Effector CD8-positive, alpha-beta T cell (primary cell): ENCODE measurements around the gene COP1.
"Not testable (repeated sequence)": the region's sequence is repeated elsewhere in the genome, so short reads cannot be mapped to it uniquely, and the experiment has no call there.

Source experiments
- DNase-seq: peaks from one replicate; lab custom pipeline; 2025; lab: John Stamatoyannopoulos, UW

The COP1 gene

DNA sequence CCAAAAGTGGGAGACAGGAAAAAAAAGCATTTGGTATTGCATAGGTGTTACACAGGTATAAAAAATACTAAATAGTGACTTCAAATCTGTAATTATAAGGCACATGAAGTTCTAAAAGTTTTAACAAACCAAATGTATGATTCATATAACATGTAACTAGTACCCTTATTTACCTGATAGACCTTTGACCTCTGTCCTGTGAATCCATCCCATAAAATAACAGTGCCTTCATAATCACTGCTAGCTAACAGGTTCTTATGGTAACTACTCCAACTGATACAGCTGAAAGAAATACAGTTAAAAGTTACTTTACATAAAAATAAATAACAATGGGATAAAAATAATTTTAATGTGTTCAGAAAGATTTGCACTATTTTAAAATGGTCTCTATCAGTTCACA lies 163.5 kb downstream of the COP1 start:
- DNase-seq: no peak

DNA sequence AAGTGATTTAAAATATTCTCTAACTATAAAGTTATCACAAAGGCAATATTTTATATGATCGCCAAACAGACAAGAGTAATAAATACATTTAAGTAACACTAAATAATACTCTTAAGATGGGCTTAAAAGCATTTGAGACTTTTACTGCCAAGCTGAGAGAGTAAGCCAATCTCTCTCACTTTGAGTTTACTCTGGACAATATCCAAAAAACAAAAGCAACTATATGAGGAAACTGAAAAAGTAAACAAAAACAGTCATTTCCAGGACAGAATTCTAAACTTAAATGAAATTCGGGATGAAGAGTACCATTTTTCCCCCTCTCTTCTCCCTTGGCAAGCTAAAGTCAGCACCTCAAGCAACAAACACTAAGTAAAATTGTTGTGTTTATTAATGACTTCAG lies 173.2 kb downstream of the COP1 start:
- no peak for DNase-seq

DNA sequence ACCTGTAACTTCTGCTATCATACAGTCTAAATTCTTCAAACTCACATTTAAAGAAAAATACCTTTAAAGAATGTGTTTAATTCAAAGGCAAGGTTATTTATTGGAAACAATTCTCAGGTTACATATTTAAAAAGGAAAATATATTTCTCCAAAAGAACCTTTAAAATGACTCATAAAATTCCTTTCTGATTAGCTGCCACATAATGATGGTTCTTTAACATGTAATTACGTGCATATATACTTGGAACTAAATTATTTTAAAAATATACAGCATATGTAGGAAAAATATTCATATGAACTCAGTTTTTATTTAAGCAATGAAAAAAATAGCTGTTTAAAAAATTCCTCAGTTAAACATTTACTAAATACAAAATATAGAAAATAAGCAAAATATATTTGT lies 173.6 kb downstream of the COP1 start:
- DNase-seq: no peak

DNA sequence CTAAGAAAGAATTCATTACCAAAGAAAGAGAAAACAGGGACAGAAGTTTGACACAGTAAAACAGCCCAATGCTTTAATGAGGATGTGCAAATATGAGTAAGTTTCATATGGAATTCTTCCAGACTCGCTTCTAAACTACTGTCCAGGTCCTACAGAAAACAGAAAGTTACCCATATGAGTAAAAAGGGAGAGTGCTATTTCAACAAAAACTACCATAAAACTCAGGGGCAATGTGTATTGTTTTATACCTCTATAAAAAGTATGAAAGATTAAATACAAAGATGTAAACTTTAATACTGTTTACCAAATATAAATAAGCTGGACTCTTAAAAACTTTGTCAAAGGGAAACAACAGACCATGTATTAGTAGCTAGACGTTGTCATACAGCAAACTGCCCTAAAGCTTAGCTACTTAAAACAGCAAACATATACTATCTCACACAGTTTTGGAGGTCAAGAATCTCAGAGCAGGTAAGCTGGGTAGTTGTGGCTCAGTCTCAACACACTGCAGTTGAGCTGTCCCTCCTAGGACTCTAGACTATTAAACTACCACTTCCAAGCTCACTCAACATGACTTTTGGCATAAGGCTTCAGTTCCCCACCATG lies 174.9 kb downstream of the COP1 start:
- DNase-seq: no peak

DNA sequence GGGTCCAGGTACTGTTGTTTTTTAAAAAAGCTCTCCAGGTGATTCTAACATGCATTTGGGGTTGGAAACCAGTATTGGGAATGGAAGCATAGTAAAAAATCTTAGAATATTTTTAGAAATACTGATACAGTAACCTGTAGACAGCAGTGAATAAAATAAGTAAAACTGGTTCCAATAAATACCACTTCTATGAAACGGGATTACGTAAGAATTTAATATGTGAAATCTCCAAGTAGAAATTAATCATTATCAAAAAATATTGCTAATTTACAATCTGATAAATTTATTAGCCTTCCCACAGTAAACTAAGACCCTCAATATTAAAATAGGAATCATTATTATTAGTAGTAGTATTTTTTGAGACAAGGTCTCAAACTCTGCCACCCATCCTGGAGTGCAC lies 177.5 kb downstream of the COP1 start:
- DNase-seq: no peak

DNA sequence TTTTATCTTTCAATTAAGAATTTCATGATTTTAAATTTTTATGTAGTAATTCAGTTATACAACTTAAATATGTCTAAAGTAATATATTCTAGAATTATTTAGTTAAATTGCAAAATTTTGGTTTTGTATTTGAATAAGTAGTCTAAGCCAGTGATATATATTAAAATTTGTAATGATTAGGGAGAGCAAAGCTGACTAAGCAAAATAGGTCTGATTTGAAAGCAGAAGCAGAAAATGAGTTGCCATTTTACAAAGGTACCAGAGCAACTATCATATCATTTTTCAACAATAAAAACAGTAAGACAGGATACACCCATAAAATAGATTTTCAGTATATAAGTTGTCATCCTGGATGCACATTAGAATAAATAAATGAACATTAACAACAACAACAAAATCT lies 177.9 kb downstream of the COP1 start:
- DNase-seq: no peak

DNA sequence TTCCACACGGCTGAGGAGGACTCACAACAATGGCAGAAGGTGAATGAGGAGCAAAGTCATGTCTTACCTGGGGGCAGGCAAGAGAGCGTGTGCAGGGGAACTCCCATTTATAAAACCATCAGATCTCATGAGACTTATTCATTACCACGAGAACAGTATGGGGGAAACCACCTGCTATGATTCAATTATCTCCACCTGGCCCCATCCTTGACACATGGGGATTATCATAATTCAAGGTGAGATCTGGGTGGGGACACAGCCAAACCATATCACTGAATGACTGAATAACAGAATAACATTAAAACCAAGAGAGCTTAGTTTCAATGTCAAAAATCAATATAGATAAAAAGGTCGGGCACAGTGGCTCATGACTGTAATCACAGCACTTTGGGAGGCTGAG lies 179.2 kb downstream of the COP1 start:
- DNase-seq: not testable (repeated sequence)

DNA sequence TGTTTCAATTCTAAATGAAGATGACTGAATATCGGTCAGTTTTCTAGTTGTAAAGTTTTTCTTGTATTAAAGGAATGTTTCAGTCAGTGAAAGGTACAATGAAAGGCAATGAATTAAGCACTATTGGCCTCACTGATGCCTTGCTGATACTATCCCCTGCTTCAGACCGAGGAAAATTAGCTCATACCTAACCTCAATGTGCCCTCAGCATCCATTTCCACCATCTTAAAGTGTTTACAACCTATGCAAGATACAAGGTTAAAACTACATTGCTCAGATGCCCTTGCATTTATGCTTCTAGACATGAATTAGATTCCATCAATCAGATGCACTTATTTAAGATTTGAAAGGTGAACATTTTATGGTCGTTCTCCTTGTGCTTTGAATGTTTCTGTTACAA lies 184.5 kb downstream of the COP1 start:
- DNase-seq: no peak

DNA sequence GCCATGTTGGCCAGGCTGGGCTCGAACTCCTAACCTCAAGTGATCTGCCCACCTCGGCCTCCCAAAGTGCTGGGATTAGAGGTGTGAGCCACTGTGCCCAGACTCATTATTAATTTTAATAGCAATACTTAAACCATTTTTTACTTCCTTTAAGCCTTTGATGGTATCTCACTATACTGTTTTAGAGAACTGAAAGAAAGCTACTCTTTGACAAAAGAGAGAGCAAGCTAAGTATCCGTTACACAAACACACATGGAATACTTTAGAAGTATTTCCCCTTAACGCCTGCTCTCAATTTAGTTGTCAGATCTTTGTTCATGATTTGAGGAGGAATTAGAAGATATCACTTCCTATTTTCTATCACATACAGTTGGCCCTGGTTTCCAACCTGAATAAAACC lies 189.4 kb downstream of the COP1 start:
- DNase-seq: no peak

DNA sequence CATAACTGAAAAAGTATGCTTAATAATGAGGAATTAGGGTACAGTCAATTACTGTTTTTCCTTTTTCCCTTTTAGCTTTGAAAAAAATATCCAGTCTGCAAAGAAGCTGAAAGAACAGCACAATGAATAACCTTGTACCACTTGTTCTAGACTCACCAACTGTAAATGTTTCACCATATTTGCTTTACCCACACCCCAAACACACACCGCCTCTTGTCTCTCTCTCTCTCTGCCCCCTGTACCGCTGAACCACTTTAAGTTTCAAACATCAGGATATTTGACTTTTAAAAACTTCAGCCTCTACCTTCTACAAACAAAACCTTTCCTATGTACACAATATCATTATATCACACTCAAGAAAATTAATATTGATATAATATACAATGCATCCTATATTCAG lies 197.1 kb downstream of the COP1 start:
- no peak for DNase-seq

DNA sequence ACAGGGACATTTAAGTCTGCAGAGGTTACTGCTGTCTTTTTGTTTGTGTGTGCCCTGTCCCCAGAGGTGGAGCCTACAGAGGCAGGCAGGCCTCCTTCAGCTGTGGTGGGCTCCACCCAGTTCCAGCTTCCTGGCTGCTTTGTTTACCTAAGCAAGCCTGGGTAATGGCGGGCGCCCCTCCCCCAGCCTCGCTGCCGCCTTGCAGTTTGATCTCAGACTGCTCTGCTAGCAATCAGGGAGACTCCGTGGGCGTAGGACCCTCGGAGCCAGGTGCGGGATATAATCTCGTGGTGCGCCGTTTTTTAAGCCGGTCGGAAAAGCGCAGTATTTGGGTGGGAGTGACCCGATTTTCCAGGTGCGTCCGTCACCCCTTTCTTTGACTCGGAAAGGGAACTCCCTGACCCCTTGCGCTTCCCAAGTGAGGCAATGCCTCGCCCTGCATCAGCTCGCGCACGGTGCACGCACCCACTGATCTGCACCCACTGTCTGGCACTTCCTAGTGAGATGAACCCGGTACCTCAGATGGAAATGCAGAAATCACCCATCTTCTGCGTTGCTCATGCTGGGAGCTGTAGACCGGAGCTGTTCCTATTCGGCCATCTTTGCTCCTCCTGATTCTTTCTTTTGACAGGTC lies 199.2 kb downstream of the COP1 start:
- DNase-seq: not testable (repeated sequence)

DNA sequence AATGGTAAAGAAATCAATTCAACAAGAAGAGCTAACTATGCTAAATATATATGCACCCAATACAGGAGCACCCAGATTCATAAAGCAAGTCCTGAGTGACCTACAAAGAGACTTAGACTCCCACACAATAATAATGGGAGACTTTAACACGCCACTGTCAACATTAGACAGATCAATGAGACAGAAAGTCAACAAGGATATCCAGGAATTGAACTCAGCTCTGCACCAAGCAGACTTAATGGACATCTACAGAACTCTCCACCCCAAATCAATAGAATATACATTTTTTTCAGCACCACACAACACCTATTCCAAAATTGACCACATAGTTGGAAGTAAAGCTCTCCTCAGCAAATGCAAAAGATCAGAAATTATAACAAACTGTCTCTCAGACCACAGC lies 212.4 kb downstream of the COP1 start:
- DNase-seq: not testable (repeated sequence)

DNA sequence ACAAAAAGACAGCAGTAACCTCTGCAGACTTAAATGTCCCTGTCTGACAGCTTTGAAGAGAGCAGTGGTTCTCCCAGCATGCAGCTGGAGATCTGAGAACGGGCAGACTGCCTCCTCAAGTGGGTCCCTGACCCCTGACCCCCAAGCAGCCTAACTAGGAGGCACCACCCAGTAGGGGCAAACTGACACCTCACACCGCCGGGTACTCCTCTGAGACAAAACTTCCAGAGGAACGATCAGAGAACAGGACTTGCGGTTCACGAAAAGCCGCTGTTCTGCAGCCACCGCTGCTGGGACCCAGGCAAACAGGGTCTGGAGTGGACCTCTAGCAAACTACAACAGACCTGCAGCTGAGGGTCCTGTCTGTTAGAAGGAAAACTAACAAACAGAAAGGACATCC lies 214.3 kb downstream of the COP1 start:
- not testable (repeated sequence) for DNase-seq

DNA sequence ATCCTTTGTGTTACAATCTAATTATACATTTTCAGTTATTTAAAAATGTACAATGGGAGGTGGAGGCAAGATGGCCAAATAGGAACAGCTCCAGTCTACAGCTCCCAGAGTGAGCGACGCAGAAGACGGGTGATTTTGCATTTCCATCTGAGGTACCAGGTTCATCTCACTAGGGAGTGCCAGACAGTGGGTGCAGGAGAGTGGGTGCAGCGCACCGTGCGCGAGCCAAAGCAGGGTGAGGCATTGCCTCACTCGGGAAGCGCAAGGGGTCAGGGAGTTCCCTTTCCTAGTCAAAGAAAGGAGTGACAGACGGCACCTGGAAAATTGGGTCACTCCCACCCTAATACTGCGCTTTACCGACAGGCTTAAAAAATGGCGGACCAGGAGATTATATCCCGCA lies 214.9 kb downstream of the COP1 start:
- not testable (repeated sequence) for DNase-seq

DNA sequence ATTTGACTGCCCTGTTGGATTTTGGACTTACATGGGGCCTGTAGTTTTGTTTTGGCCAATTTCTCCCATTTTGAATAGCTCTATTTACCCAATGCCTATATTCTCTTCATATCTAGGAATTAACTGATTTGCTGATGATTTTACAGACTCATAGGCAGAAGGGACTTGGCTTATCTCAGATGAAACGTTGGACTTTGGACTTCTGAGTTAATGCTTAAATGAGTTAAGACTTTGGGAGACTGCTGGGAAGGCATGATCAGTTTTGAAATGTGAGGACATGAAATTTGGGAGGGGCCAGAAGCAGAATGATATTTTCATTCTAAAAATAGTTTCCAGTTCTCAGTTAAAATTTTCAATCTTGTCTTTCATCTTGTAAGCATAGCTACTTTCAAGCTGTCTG lies 222.3 kb downstream of the COP1 start:
- no peak for DNase-seq

DNA sequence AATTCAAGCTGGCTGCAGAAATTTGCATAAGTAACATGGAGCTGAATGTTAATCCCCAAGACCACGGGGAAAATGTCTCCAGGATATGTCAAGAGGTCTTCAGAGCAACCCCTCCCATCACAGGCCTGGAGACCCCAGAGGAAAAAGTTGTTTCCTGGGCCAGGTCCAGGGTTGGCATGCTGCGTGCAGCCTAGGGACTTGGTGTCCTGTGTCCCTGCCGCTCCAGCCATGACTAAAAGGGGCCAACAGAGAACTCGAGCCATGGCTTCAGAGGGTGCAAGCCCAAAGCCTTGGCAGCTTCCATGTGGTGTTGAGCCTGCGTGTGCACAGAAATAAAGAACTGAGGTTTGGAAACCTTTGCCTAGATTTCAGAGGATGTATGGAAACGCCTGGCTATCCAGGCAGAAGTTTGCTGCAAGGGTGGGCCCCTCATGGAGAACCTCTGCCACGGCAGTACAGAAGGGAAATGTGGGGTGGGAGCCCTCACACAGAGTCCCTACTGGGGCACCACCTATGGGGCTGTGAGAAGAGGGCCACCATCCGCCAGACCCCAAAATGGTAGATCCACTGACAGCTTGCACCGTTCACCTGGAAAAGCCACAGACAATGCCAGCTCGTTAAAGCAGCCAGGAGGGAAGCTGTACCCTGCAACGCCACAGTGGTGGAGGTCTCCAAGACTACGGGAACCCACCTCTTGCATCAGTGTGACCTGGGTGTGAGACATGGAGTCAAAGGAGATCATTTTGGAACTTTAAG lies 222.9 kb downstream of the COP1 start:
- DNase-seq: no peak

DNA sequence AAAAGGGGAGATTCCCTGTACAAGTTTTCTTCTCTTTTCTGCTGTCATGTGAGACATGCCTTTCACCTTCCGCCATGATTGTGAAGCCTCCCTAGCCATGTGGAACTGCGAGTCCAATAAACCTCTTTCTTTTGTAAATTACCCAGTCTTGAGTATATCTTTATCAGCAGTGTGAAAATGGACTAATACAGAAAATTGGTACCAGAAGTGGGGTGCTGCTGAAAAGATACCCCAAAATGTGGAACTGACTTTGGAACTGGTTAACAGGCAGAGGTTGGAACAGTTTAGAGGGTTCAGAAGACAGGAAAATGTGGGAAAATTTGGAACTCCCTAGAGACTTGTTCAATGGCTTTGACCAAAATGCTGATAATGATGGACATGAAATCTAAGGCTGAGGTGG lies 223.7 kb downstream of the COP1 start:
- DNase-seq: not testable (repeated sequence)

DNA sequence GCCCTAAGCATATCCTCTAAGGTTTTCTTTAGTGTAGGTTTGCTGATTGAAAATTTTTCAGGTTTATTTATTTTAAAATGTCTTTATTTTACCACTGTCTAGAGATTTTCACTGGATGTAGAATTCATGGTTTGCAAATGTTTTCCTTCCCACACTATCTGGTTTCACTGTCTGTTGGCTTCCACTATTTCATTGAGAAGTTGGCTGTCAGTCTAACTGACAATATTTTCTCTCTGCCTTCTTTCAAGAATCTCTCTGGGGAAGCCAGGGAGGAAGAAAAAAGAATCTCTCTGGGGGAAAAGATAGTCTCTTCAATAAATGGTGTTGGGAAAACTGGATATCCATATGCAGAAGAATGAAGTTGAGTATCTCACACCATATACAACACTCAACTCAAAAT lies 226.0 kb downstream of the COP1 start:
- no peak for DNase-seq

DNA sequence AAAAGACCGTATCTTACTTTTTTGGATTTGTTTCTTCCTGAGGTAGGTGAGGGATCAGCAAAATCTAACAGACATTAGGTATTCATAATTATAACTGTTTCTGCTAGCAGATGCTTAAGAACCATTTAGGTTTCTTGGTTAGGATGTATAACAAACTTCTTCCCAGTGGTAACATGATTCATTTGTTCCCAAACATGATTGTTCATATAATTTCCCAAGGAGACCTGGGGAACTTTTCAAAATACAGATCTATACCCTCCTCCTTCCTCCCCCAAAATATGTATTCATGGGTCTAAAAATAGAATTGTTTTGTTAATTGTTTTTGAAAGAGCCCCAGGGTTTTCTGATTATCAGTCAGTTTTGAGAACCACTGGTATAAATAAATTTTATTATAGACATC lies 228.2 kb downstream of the COP1 start:
- DNase-seq: no peak

DNA sequence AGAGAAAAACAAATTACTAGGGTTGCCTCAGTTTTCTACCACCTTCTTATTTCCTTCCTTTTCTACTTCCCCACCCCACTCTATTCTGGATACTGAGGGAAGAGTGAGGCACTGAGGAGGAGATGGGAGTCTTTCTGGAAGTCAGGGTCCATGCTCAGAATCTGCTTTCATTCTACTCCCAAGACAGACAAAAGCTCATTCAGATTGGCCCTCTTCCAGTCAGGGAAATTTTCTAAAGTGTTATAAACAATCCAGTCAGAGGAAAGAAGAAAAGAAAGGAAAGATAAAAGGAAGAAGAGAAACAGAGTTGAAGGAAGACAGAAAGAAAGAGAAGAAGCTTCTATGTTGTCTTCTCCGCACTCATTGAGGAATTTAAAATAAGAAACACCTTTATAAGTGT lies 228.6 kb downstream of the COP1 start:
- DNase-seq: no peak

DNA sequence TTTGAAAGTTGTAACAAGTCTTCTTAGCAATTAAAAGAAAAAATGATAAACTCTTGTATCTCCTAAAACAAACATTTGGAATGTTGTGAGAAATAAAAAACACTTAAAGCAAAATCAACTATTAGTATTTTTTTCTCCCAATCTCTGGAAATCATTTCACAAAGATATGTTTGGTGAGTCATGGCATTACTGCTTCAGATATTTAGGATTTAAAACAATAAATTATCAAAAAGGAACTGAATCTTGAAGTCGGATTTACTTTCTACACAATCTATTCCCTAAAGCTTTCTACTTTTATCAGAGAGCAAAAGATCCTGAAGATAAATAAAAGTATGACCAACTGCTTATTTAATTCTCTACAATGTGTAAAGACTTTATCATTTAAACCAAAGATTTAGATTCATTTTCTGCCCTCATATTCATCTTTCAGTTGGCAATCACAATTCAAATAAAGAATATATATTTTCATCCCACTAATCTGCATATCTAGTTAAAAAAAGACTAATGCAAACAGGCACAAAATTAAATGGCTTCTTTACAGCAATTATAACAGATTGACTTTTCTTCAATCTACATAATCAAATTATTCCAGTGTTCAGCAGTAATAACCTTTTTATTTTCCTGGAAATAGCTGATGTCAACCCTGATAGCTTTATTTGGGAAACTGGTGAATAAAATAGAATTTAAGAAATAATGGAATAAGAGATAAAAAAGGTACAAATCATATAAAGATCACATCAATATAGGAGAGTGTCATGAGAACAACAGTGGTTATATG lies 230.0 kb downstream of the COP1 start:
- DNase-seq: no peak

DNA sequence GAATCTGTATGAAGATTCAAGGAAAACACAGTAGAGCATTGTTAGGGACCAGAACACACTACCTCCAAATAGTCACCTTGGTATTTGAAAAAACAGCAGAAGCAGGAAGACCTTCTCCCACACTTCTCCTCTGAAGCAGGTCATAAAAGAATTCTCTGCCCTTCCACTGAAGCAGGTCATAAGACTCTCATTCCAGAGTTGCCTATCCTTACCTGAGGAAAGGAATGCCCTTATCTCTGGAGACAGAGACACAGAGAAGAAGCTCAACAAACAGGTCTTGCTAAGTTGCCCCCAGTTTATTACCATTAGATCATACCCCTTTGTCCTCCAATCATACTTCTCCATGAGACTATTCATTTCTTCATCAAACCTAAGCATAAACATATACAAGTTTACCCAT lies 237.9 kb downstream of the COP1 start:
- DNase-seq: no peak
